Gastrocnemius medialis (tissue), 4 donors: ENCODE results near the gene KIRREL2. TPM values are rescaled to one million over a fixed set of nuclear protein-coding genes. Genes with fewer than 3 reads are reported as not detected.

Source experiments
- ATAC-seq, 2 donors: fragments of 150-250 bp; one replicate each; pipeline ENCODE4 v1.9.1; 2016
- DNase-seq, 2 donors: peaks; one replicate each; pipeline ENCODE4 v3.0.0-alpha.2; 2019
- H3K27ac ChIP-seq, 4 donors: fragments of 200-600 bp; sonication (generic); 1 replicate in 1 of 4; 2 replicates in 3 of 4; pipeline ENCODE4 v1.5.1; 2016 to 2018; ENCODE audit warnings: mild to moderate bottlenecking in 2 of 4, moderate library complexity in 1 of 4
- H3K27me3 ChIP-seq, 3 donors: fragments of 200-600 bp; sonication (generic) in 2 of 3; 1 replicate in 1 of 3; 2 replicates in 2 of 3; pipeline versions ENCODE4 v1.5.1 to v1.6.0; 2016 to 2019; ENCODE audit warnings: mild to moderate bottlenecking in 1 of 3, moderate library complexity in 1 of 3
- H3K36me3 ChIP-seq, 2 donors: fragments of 200-600 bp; sonication (generic) in 1 of 2; one replicate each; pipeline ENCODE4 v1.5.1; 2017 to 2018
- H3K4me1 ChIP-seq, 2 donors: fragments of 200-600 bp; sonication (generic) in 1 of 2; one replicate each; pipeline ENCODE4 v1.5.1; 2016 to 2017; ENCODE audit warnings: mild to moderate bottlenecking in 2 of 2
- H3K4me3 ChIP-seq, 4 donors: fragments of 200-600 bp; sonication (generic) in 3 of 4; 1 replicate in 1 of 4; 2 replicates in 3 of 4; pipeline ENCODE4 v1.5.1; 2016 to 2019; ENCODE audit warnings: mild to moderate bottlenecking in 2 of 4
- H3K9me3 ChIP-seq, 3 donors: fragments of 200-600 bp; sonication (generic) in 2 of 3; 1 replicate in 1 of 3; 2 replicates in 2 of 3; pipeline ENCODE4 v1.5.1; 2016 to 2019
- POLR2A ChIP-seq, 2 donors: fragments of 450-650 bp; IDR thresholded peaks; one replicate each; pipeline ENCODE4 v1.6.1; 2017; ENCODE audit warnings: antibody characterized with exemption in 2 of 2, mild to moderate bottlenecking in 2 of 2, moderate library complexity in 2 of 2
- in situ Hi-C, 4 donors: fragments of 200-750 bp; cut with MboI; loops; one replicate each; pipeline versions ENCODE4 v1.15.0 to v1.8.0; 2017; ENCODE audit warnings: low sequenced_read_pairs in 4 of 4
- intact Hi-C: fragments of 100-400 bp; cut with DNase I; formaldehyde crosslinking; loops from one replicate; pipeline ENCODE4 v1.15.1; 2023; ENCODE audit warnings: low total_unique reads
- total RNA-seq, 4 donors: library from RNA; depleted of rRNA; stranded (reverse); fragments of >200 nt; gene quantifications; one replicate each; pipeline versions ENCODE4 v1.1.0 to v1.2.3, GENCODE V29; 2016
- TF ChIP-seq, protein P1 (sequence below), 5 experiments: fragments of 450-650 bp in 3 of 5; fragments of 200-600 bp in 2 of 5; sonication (generic) in 2 of 5; IDR thresholded peaks in 4 of 5; conservative IDR thresholded peaks in 1 of 5; 1 replicate in 4 of 5; 2 replicates in 1 of 5; pipeline ENCODE4 v1.5.1; 2016 to 2019; ENCODE audit warnings: antibody characterized with exemption in 5 of 5, mild to moderate bottlenecking in 3 of 5, moderate library complexity in 3 of 5

The KIRREL2 gene
- total RNA-seq, 4 donors from 2014 or later, result not detected

DNA sequence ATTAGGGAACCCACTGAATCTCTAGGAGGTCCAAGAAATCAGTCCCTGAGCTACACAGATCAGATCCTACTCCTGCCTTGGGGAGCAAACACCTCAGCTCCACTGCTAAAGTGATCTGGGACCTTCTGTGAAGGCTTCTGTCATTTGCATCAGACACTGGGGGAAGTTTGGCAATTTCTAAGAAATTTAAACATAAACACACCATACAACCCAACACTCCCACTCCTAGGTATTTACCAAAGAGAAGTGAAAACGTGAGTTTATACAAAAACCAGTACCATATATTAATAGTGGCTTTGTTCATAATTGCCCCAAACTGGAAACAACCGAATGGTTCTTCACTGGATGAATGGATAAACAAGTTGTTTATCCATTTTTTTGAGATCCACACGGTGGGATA is 58.7 kb downstream of the KIRREL2 start:
- Histone ChIP-seq H3K4me1 (no peaks in the 10 kb centered on the region), H3K27ac (no peak overlapping the region), H3K4me3 (no peak overlapping the region), H3K27me3 (peaks cover 0 to 3% (median 0%) of the 10 kb centered on the region in 3 donors), H3K36me3 (no peaks in the 10 kb centered on the region), H3K9me3 (no peaks in the 10 kb centered on the region)
- intact Hi-C loops, result no loop called here
- no peak for DNase-seq
- in situ Hi-C loops, result no loop called here
- TF ChIP-seq, protein P1, sequence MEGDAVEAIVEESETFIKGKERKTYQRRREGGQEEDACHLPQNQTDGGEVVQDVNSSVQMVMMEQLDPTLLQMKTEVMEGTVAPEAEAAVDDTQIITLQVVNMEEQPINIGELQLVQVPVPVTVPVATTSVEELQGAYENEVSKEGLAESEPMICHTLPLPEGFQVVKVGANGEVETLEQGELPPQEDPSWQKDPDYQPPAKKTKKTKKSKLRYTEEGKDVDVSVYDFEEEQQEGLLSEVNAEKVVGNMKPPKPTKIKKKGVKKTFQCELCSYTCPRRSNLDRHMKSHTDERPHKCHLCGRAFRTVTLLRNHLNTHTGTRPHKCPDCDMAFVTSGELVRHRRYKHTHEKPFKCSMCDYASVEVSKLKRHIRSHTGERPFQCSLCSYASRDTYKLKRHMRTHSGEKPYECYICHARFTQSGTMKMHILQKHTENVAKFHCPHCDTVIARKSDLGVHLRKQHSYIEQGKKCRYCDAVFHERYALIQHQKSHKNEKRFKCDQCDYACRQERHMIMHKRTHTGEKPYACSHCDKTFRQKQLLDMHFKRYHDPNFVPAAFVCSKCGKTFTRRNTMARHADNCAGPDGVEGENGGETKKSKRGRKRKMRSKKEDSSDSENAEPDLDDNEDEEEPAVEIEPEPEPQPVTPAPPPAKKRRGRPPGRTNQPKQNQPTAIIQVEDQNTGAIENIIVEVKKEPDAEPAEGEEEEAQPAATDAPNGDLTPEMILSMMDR (IDR thresholded peaks at IDR 0.05 in 4 of 5, conservative IDR thresholded peaks at IDR 0.05 in 1 of 5), result no peak
- TF ChIP-seq POLR2A (IDR thresholded peaks at IDR 0.05), result no peak
- ATAC-seq, result no peak

Other genes with a start within 250 kb of the KIRREL2 start
- gene HAUS5, start 244.2 kb upstream of the KIRREL2 start, total RNA-seq, result 1 to 10 TPM; 2.5 to 4.8 (median 3.4) TPM
- gene RBM42, start 227.9 kb upstream of the KIRREL2 start, total RNA-seq, result 10 to 100 TPM; 45.8 to 77.8 (median 75.4) TPM
- under 1 TPM in 1 of 4 donors, not detected in 3; 0.23 TPM for gene ETV2, start 215.2 kb upstream of the KIRREL2 start, total RNA-seq
- gene COX6B1, start 208.6 kb upstream of the KIRREL2 start, total RNA-seq, result 1,000 to 10,000 TPM in 2 of 4 donors, 100 to 1,000 TPM in 2; 899 to 1,245 (median 976) TPM
- gene UPK1A, start 190.4 kb upstream of the KIRREL2 start, total RNA-seq, result not detected
- not detected for gene ZBTB32, start 152.4 kb upstream of the KIRREL2 start, total RNA-seq
- 10 to 100 TPM in 3 of 4 donors, 1 to 10 TPM in 1; 9.3 to 39.0 (median 16.8) TPM for gene KMT2B, start 138.9 kb upstream of the KIRREL2 start, total RNA-seq
- 10 to 100 TPM in 1 of 4 donors, 1 to 10 TPM in 3; 2.0 to 14.1 (median 3.0) TPM for gene IGFLR1, start 114.5 kb upstream of the KIRREL2 start, total RNA-seq
- gene U2AF1L4, start 111.5 kb upstream of the KIRREL2 start, total RNA-seq, result 10 to 100 TPM in 2 of 4 donors, 1 to 10 TPM in 2; 5.1 to 22.9 (median 13.4) TPM
- 10 to 100 TPM; 22.2 to 45.8 (median 38.3) TPM for gene PSENEN, start 111.3 kb upstream of the KIRREL2 start, total RNA-seq
- gene LIN37, start 108.3 kb upstream of the KIRREL2 start, total RNA-seq, result 10 to 100 TPM; 14.8 to 19.5 (median 16.6) TPM
- 100 to 1,000 TPM in 2 of 4 donors, 10 to 100 TPM in 2; 79.8 to 241 (median 139) TPM for gene HSPB6, start 99.9 kb upstream of the KIRREL2 start, total RNA-seq
- gene PROSER3, start 98.7 kb upstream of the KIRREL2 start, total RNA-seq, result 1 to 10 TPM in 3 of 4 donors, under 1 TPM in 1; 0.63 to 4.3 (median 3.0) TPM
- gene ARHGAP33, start 81.3 kb upstream of the KIRREL2 start, total RNA-seq, result 1 to 10 TPM in 3 of 4 donors, under 1 TPM in 1; 0.22 to 4.7 (median 2.2) TPM
- under 1 TPM in 1 of 4 donors, not detected in 3; 0.13 TPM for gene PRODH2, start 44.1 kb upstream of the KIRREL2 start, total RNA-seq
- gene NPHS1, start 4.4 kb upstream of the KIRREL2 start, total RNA-seq, result not detected
- gene APLP1, start 11.7 kb downstream of the KIRREL2 start, total RNA-seq, result under 1 TPM in 2 of 4 donors, not detected in 2; 0.27 to 0.33 TPM
- gene NFKBID, start 43.6 kb downstream of the KIRREL2 start, total RNA-seq, result 1 to 10 TPM in 3 of 4 donors, not detected in 1; 1.2 to 2.7 (median 2.3) TPM
- 1 to 10 TPM in 2 of 4 donors, not detected in 2; 1.2 to 1.5 TPM for gene HCST, start 45.6 kb downstream of the KIRREL2 start, total RNA-seq
- 10 to 100 TPM in 3 of 4 donors, 1 to 10 TPM in 1; 7.2 to 25.6 (median 18.2) TPM for gene TYROBP, start 51.4 kb downstream of the KIRREL2 start, total RNA-seq
- gene LRFN3, start 79.5 kb downstream of the KIRREL2 start, total RNA-seq, result 10 to 100 TPM in 2 of 4 donors, 1 to 10 TPM in 2; 7.4 to 18.2 (median 12.8) TPM
- gene SDHAF1, start 138.3 kb downstream of the KIRREL2 start, total RNA-seq, result 10 to 100 TPM; 42.8 to 54.9 (median 49.9) TPM
- gene SYNE4, start 151.9 kb downstream of the KIRREL2 start, total RNA-seq, result under 1 TPM in 1 of 4 donors, not detected in 3; 0.36 TPM
- gene ALKBH6, start 157.3 kb downstream of the KIRREL2 start, total RNA-seq, result 10 to 100 TPM; 10.6 to 50.1 (median 19.0) TPM
- gene CLIP3, start 176.0 kb downstream of the KIRREL2 start, total RNA-seq, result 1 to 10 TPM in 3 of 4 donors, under 1 TPM in 1; 0.61 to 3.2 (median 1.8) TPM
- gene THAP8, start 197.4 kb downstream of the KIRREL2 start, total RNA-seq, result 10 to 100 TPM in 1 of 4 donors, 1 to 10 TPM in 3; 6.1 to 10.5 (median 6.1) TPM
- gene WDR62, start 198.0 kb downstream of the KIRREL2 start, total RNA-seq, result 1 to 10 TPM in 2 of 4 donors, under 1 TPM in 2; 0.20 to 2.1 (median 1.0) TPM